NT2/D1 (cell line): ENCODE measurements around the gene PSME4.
"Not testable (repeated sequence)": the region's sequence is repeated elsewhere in the genome, so short reads cannot be mapped to it uniquely, and the experiment has no call there.

Experiments
- SUZ12 ChIP-seq: IDR thresholded peaks from 2 replicates; pipeline ENCODE4 v1.6.1; 2011; ENCODE audit not compliant: insufficient read length, insufficient read depth; ENCODE audit errors: extremely low read depth
- YY1 ChIP-seq: IDR thresholded peaks from 2 replicates; pipeline ENCODE4 v1.6.1; 2011; ENCODE audit not compliant: insufficient read length, insufficient read depth
- ZNF274 ChIP-seq: IDR thresholded peaks from 2 replicates; pipeline ENCODE4 v1.6.1; 2011; ENCODE audit warnings: mild to moderate bottlenecking, low read depth, low read length

DNA sequence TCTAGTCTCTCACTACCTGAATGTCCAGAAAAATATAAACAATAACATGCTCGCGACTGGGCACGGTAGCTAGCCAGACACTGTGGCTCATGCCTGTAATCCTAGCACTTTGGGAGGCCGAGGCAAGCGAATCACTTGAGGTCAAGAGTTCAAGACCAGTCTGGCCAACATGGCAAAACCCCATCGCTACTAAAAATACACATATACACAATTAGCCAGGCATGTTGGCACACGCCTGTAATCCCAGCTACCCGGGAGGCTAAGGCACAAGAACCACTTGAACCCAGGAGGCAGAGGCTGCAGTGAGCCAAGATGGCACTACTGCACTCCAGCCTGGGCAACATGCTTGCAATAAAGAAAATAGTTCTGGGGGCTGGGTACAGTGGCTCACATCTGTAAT is 44.5 kb downstream of the PSME4 start:
- TF ChIP-seq YY1, SUZ12, ZNF274: not testable (repeated sequence)
